HG03521 (cell line): ENCODE results near the gene EGLN1.
"Not testable (repeated sequence)": the region's sequence is repeated elsewhere in the genome, so short reads cannot be mapped to it uniquely, and the experiment has no call there.

Source experiments
- ATAC-seq: cut with Tn5 transposase; IDR thresholded peaks from one replicate; pipeline ENCODE4 v1.9.1; 2021; ENCODE audit warnings: mild to moderate bottlenecking, moderate library complexity; ENCODE audit not compliant: unreplicated experiment

EGLN1 gene

GRCh38 chr1:231421971-231422797, at the start of gene EGLN1:
TSS of gene EGLN1 (minus strand) at chr1:231422287. CDS start at chr1:231421888, 399 bp downstream.
- peak; percentile 76 for ATAC-seq

- ATAC-seq = not testable (repeated sequence)
These were observed 49.4 kb upstream of the EGLN1 start for GRCh38 chr1:231471500-231471899.

DNA sequence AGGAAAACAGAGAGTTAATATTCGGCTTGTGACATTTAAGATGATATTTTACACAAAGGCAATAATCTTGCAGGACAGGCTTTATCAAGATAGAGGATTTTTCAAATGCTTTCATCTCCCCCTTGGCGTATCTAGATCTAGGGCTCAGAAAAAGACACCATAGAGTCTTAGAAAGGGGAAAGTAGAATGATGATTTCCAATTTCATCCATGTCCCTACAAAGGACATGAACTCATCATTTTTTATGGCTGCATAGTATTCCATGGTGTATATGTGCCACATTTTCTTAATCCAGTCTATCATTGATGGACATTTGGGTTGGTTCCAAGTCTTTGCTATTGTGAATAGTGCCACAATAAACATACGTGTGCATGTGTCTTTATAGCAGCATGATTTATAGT, 48.9 kb upstream of the EGLN1 start:
- ATAC-seq = not testable (repeated sequence)

- ATAC-seq = no peak
These were observed 45.9 kb upstream of the EGLN1 start for GRCh38 chr1:231467986-231468385.

- ATAC-seq = no peak
These were observed 43.0 kb upstream of the EGLN1 start for GRCh38 chr1:231465051-231465450.

- no peak for ATAC-seq
These were observed 41.5 kb upstream of the EGLN1 start for GRCh38 chr1:231463541-231463940.

DNA sequence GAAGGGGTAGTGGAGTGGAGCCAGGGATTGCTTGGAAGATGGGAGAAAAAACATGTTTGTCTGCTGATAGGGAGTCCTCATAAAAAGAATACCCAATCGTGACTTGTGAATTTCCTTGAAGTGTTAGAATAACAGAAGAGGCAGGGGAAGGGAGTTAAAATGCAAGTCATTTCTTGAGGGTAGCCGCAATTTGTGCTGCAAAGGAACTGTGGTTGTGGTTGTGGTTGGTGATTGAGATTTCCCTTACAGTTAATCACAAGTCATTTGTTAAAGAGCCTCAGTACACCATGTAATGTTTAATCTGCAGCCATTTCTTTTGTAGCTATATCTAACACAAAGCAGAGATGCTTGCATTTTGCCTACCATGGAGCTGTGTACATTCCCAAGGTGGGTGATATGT, 38.5 kb upstream of the EGLN1 start:
- ATAC-seq = peak; percentile 61

GRCh38 chr1:231459438-231459837, 37.4 kb upstream of the EGLN1 start:
- not testable (repeated sequence) for ATAC-seq

- not testable (repeated sequence) for ATAC-seq
These were observed 35.9 kb upstream of the EGLN1 start for GRCh38 chr1:231457956-231458355.

DNA sequence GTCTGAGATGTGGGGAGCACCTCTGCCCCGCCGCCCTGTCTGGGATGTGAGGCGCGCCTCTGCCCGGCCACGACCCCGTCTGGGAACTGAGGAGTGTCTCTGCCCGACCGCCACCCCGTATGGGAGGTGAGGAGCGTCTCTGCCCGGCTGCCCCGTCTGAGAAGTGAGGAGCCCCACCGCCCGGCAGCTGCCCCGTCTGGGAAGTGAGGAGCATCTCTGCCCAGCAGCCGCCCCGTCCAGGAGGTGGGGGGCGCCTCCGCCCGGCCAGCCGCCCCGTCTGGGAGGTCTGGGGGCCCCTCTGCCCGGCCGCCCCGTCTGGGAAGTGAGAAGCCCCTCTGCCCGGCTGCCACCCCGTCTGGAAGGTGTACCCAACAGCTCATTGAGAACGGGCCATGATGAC, 32.0 kb upstream of the EGLN1 start:
- not testable (repeated sequence) for ATAC-seq

DNA sequence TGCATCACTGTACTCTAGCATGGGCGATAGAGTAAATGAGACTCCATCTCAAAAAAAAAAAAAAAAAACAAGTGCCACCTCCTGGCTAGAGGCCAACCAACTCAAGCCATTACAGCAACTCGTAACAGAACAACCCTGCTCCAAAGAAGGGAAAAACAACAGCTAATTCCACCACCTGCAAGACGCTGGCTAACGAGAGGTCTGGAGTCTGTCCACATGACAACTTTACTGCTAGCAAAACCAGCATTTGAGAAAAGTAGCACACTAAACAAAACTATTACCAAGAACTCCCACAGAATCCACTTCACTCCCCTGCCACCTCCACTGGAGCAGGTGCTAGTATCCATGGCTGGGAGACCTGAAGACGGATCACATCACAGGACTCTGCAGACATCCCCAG, 24.1 kb upstream of the EGLN1 start:
- ATAC-seq = no peak

- no peak for ATAC-seq
These were observed 22.0 kb upstream of the EGLN1 start for GRCh38 chr1:231444059-231444458.

DNA sequence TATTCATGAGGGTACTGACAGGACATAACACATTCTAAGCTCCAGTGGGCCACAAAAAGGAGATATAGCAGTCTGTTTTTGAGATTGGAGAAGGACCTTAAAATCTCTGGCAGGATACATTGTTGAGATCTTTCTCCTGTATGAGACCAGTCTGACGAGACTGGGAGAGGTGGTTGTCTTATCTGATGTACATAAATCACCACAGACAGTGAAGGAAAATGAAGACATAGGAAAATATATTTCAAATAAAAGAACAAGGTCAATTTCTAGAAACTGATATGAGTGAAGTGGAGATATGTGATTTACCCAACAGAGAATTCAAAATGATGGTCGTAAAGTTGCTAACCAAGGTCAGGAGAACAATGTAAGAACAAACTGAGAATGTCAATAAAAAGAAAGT, 21.3 kb upstream of the EGLN1 start:
- no peak for ATAC-seq

GRCh38 chr1:231442735-231443134, 20.6 kb upstream of the EGLN1 start:
- ATAC-seq = no peak

GRCh38 chr1:231432996-231433395, 10.9 kb upstream of the EGLN1 start:
- no peak for ATAC-seq

- no peak for ATAC-seq
These were observed 9.8 kb upstream of the EGLN1 start for GRCh38 chr1:231431665-231432415.

- ATAC-seq = not testable (repeated sequence)
These were observed 8.7 kb upstream of the EGLN1 start for GRCh38 chr1:231430678-231431352.

GRCh38 chr1:231428377-231428776, 6.3 kb upstream of the EGLN1 start:
- ATAC-seq = no peak

GRCh38 chr1:231424950-231425805, 3.1 kb upstream of the EGLN1 start:
- ATAC-seq = no peak

DNA sequence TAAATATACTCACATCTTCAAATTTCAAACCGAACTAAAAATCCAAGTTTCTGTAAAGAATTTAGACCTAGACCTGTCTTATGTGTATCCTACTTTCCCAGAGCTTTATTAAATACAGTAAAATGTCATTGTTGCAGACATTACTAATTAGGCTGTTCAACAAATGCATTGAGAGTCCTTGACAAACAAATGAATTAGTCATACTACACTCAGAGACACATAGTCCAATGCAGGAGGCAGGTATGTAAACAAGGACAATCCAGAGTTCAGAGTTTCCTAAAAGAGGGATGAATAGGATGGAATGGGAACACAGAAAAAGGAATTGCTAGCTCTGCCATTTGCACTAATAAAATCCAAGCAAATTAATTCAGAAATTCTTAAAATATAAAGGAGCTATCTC, 1.6 kb upstream of the EGLN1 start:
- ATAC-seq = no peak
